ENCODE results near the gene NDUFS5.
"Not testable (repeated sequence)": the region's sequence is repeated elsewhere in the genome, so short reads cannot be mapped to it uniquely, and the experiment has no call there.

NDUFS5 gene

GRCh38 chr1:39063775-39064174 is 37.6 kb downstream of the NDUFS5 start:
- DNase-seq (ENCODE audit: low read depth, low spot score), result no peak

GRCh38 chr1:39065542-39065941 is 39.4 kb downstream of the NDUFS5 start:
- DNase-seq (ENCODE audit: low read depth, low spot score), result no peak

- DNase-seq (ENCODE audit: low read depth, low spot score), result not testable (repeated sequence)
Observed at GRCh38 chr1:39068227-39068626, 42.1 kb downstream of the NDUFS5 start.

GRCh38 chr1:39071557-39071956 is 45.4 kb downstream of the NDUFS5 start:
- not testable (repeated sequence) for DNase-seq (ENCODE audit: low read depth, low spot score)

GRCh38 chr1:39076127-39076798 is 50.1 kb downstream of the NDUFS5 start:
- no peak for DNase-seq (ENCODE audit: low read depth, low spot score)

GRCh38 chr1:39076799-39077148 is 50.6 kb downstream of the NDUFS5 start:
- DNase-seq (ENCODE audit: low read depth, low spot score), result no peak

GRCh38 chr1:39080269-39080826 is 54.2 kb downstream of the NDUFS5 start:
- no peak for DNase-seq (ENCODE audit: low read depth, low spot score)

- no peak for DNase-seq (ENCODE audit: low read depth, low spot score)
Observed at GRCh38 chr1:39080831-39081270, 54.7 kb downstream of the NDUFS5 start.

GRCh38 chr1:39081271-39082009 is 55.3 kb downstream of the NDUFS5 start:
- DNase-seq (ENCODE audit: low read depth, low spot score), result no peak

- DNase-seq (ENCODE audit: low read depth, low spot score), result no peak
Observed at GRCh38 chr1:39082010-39082799, 56.1 kb downstream of the NDUFS5 start.

GRCh38 chr1:39082811-39083576 is 56.8 kb downstream of the NDUFS5 start:
- DNase-seq (ENCODE audit: low read depth, low spot score), result no peak

- no peak for DNase-seq (ENCODE audit: low read depth, low spot score)
Observed at GRCh38 chr1:39084191-39084590, 58.0 kb downstream of the NDUFS5 start.

Measured in activated CD4-positive, CD25-positive, alpha-beta regulatory T cell treated with anti-CD3 and anti-CD28 coated beads, Interleukin-2, amount 50 U/mL, for 16 hours (primary cell).